CD4-positive, alpha-beta T cell (primary cell): ENCODE data around the gene CNOT6L. TPM values are rescaled to one million over a fixed set of nuclear protein-coding genes. Genes with fewer than 3 reads are reported as not detected.

ENCODE experiments used
- ATAC-seq: fragments of 200-7000 bp; cut with Tn5 transposase; one replicate; pipeline ENCODE4 v1.10.0; 2022; ENCODE audit warnings: mild to moderate bottlenecking; ENCODE audit not compliant: poor library complexity
- CTCF ChIA-PET: fragments of 350-600 bp; sonication (Branson Sonifier 250); formaldehyde crosslinking; loops from one replicate; lab custom pipeline; 2021; ENCODE audit warnings: antibody characterized with exemption, inconsistent platforms; lab: Charles Lee
- POLR2A ChIA-PET: fragments of 350-600 bp; sonication (Branson Sonifier 250); formaldehyde crosslinking; loops from one replicate; lab custom pipeline; 2021; ENCODE audit warnings: antibody characterized with exemption, inconsistent platforms; lab: Charles Lee
- DNase-seq, 14 experiments: peaks; one replicate each; pipeline ENCODE4 v3.0.0-alpha.2; 2013 to 2020; ENCODE audit warnings: mixed read lengths in 2 of 14
- H3K27ac ChIP-seq, 2 donors: one replicate each; pipeline versions ENCODE4 v1.5.1 to v1.7.0; 2013; ENCODE audit warnings: low read length in 2 of 2, low read depth in 1 of 2, mild to moderate bottlenecking in 1 of 2
- H3K27me3 ChIP-seq, 2 experiments: 1 replicate in 1 of 2; 2 replicates in 1 of 2; pipeline versions ENCODE4 v1.6.1 to v1.7.0; 2013; ENCODE audit warnings: low read length in 2 of 2, control low read depth in 1 of 2, mild to moderate bottlenecking in 1 of 2, moderate library complexity in 1 of 2; ENCODE audit not compliant: insufficient read depth in 2 of 2, control insufficient read depth in 1 of 2
- H3K36me3 ChIP-seq: one replicate; pipeline ENCODE4 v1.6.1; 2013; ENCODE audit warnings: low read length, control low read depth; ENCODE audit not compliant: insufficient read depth
- H3K4me1 ChIP-seq: one replicate; pipeline ENCODE4 v1.6.1; 2013; ENCODE audit warnings: low read length, control low read depth; ENCODE audit not compliant: insufficient read depth
- H3K4me3 ChIP-seq: one replicate; pipeline ENCODE4 v1.5.1; 2013; ENCODE audit warnings: mild to moderate bottlenecking, low read length, moderate library complexity
- H3K9me3 ChIP-seq, 2 experiments: 1 replicate in 1 of 2; 2 replicates in 1 of 2; pipeline versions ENCODE4 v1.6.1 to v1.7.0; 2013; ENCODE audit warnings: low read length in 2 of 2, mild to moderate bottlenecking in 2 of 2, control low read depth in 1 of 2, moderate library complexity in 1 of 2; ENCODE audit not compliant: control insufficient read depth in 1 of 2, insufficient read depth in 1 of 2
- H3K27ac Mint-ChIP-seq: one replicate; pipeline ENCODE4 v1.8.0; 2020; ENCODE audit warnings: mixed read lengths
- H3K27me3 Mint-ChIP-seq: one replicate; pipeline ENCODE4 v1.8.0; 2021; ENCODE audit warnings: mixed read lengths
- H3K36me3 Mint-ChIP-seq: one replicate; pipeline ENCODE4 v1.8.0; 2021; ENCODE audit warnings: low read depth, mixed read lengths
- H3K4me1 Mint-ChIP-seq: one replicate; pipeline ENCODE4 v1.8.0; 2021; ENCODE audit warnings: low read depth, mixed read lengths
- H3K4me3 Mint-ChIP-seq: one replicate; pipeline ENCODE4 v1.8.0; 2020; ENCODE audit warnings: mild to moderate bottlenecking, mixed read lengths
- H3K9me3 Mint-ChIP-seq: one replicate; pipeline ENCODE4 v1.8.0; 2020; ENCODE audit warnings: mixed read lengths
- intact Hi-C, 2 experiments: fragments of 100-400 bp; cut with DNase I in 1 of 2; cut with micrococcal nuclease in 1 of 2; formaldehyde crosslinking; loops; one replicate each; pipeline versions ENCODE4 v1.15.1 to v1.9.0; 2023 to 2025; cut with DNase I, micrococcal nuclease
- total RNA-seq, 174 experiments: library from RNA in 2 of 174; stranded (reverse) in 2 of 174; gene quantifications; one replicate each; pipeline ENCODE4 v1.2.3 and lab custom pipeline; 2021 to 2026
- TF ChIP-seq, protein P1 (sequence below): fragments of 200-600 bp; IDR thresholded peaks from one replicate; pipeline ENCODE4 v1.8.0; 2022; ENCODE audit warnings: antibody characterized with exemption, mild to moderate bottlenecking

CNOT6L gene
- total RNA-seq, 2 experiments from 2014 or later: 216 to 234 TPM

DNA sequence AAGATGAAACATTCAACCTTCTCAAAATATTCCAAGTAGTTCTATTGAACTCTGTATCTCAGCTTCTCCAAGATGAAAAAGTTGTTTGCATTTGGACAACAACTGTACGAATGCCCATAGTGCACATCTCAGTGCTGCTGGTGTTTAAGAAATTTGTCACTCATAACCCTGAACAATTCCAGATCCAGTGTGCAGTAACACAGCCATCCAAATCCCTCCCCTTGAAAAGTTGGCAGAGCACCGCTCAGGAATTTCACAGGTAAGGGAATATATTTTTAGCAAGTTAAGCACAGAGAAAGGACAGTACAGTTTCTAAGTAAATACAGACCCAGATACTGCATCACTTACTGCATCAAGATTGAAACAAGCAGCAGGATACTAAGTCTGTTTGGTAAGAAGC lies 104.7 kb downstream of the CNOT6L start:
- no peaks in the 10 kb centered on the region for H3K27me3 Mint-ChIP-seq
- Histone ChIP-seq H3K9me3 (no peaks in the 10 kb centered on the region), H3K4me1 (no peaks in the 10 kb centered on the region), H3K4me3 (no peak overlapping the region), H3K27me3 (no peaks in the 10 kb centered on the region), H3K36me3 (peaks cover 35% of the 10 kb centered on the region), H3K27ac (no peak overlapping the region)
- H3K4me3 Mint-ChIP-seq: no peak overlapping the region
- H3K4me1 Mint-ChIP-seq: peaks cover 10% of the 10 kb centered on the region
- H3K27ac Mint-ChIP-seq: peak overlapping the region; percentile 6
- H3K9me3 Mint-ChIP-seq: no peaks in the 10 kb centered on the region
- DNase-seq: no peak
- ChIA-PET CTCF (interaction anchor here (1.5 kb wide), 1 partner anchor 9 kb away, joined by 3 read pairs; no protein-coding TSS in a partner anchor), POLR2A (no interaction called here)
- TF ChIP-seq, protein P1, sequence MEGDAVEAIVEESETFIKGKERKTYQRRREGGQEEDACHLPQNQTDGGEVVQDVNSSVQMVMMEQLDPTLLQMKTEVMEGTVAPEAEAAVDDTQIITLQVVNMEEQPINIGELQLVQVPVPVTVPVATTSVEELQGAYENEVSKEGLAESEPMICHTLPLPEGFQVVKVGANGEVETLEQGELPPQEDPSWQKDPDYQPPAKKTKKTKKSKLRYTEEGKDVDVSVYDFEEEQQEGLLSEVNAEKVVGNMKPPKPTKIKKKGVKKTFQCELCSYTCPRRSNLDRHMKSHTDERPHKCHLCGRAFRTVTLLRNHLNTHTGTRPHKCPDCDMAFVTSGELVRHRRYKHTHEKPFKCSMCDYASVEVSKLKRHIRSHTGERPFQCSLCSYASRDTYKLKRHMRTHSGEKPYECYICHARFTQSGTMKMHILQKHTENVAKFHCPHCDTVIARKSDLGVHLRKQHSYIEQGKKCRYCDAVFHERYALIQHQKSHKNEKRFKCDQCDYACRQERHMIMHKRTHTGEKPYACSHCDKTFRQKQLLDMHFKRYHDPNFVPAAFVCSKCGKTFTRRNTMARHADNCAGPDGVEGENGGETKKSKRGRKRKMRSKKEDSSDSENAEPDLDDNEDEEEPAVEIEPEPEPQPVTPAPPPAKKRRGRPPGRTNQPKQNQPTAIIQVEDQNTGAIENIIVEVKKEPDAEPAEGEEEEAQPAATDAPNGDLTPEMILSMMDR: no peak
- ATAC-seq: no peak
- intact Hi-C loops: no loop called here
- H3K36me3 Mint-ChIP-seq: peaks cover 50% of the 10 kb centered on the region

DNA sequence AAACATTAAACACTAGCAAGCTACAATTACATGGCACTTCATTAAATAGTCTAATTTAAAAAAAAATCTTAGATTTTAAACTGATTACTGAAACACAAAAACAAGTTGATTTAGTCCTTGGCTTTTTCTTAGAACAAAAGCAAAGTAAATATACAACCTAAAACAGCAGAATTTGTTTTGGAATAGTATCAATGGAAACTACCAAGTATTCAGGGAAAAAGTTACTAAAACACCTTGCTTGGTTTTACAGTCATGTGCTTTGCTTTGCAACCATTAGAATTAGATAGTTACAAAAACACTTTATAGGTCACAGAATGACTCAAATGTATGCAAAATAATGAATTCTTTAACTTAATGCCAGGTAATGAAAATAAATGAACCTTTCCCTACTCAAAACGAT lies 105.3 kb downstream of the CNOT6L start:
- no peaks in the 10 kb centered on the region for H3K27me3 ChIP-seq
- Mint-ChIP-seq H3K36me3 (peaks cover 44% of the 10 kb centered on the region), H3K9me3 (no peaks in the 10 kb centered on the region), H3K27me3 (no peaks in the 10 kb centered on the region), H3K4me3 (no peak overlapping the region), H3K27ac (peak overlapping the region; percentile 6), H3K4me1 (peaks cover 10% of the 10 kb centered on the region)
- no peaks in the 10 kb centered on the region for H3K4me1 ChIP-seq
- no peaks in the 10 kb centered on the region for H3K9me3 ChIP-seq
- no peak overlapping the region for H3K4me3 ChIP-seq
- DNase-seq: no peak
- CTCF ChIA-PET: interaction anchor here (1.3 kb wide), 1 partner anchor 148 kb away, joined by 4 read pairs; the partner anchor contains the start of gene MRPL1
- no peak for ATAC-seq
- POLR2A ChIA-PET: no interaction called here
- TF ChIP-seq, protein P1: no peak
- H3K36me3 ChIP-seq: peaks cover 31% of the 10 kb centered on the region
- H3K27ac ChIP-seq: no peak overlapping the region
- intact Hi-C loops: no loop called here

DNA sequence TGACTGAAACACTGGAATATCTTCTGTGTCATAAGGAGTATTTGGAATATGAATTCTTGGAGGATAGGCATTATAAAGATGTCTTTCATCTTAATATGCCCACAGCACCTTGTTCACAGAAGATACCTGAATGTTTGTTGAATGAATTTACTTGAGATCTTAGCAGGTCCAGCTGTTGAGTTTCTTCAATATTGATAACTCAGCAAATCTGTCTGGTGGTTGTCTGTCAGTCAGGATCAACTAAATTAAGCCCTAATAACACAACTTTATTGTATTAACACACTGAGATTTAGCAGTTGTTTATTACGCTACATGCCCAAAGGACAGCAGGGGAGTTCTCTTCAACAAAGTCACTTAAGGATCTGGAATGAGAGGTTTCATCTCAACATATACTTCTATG lies 106.5 kb downstream of the CNOT6L start:
- intact Hi-C loops: no loop called here
- H3K4me1 ChIP-seq: no peaks in the 10 kb centered on the region
- ChIA-PET POLR2A (no interaction called here), CTCF (no interaction called here)
- no peak overlapping the region for H3K27ac ChIP-seq
- TF ChIP-seq, protein P1: no peak
- ATAC-seq (no peak), DNase-seq (no peak)
- no peak overlapping the region for H3K4me3 ChIP-seq
- Mint-ChIP-seq H3K9me3 (no peaks in the 10 kb centered on the region), H3K27ac (peak overlapping the region; percentile 19), H3K27me3 (no peaks in the 10 kb centered on the region), H3K4me1 (peaks cover 10% of the 10 kb centered on the region), H3K4me3 (no peak overlapping the region), H3K36me3 (peaks cover 43% of the 10 kb centered on the region)
- no peaks in the 10 kb centered on the region for H3K9me3 ChIP-seq
- H3K27me3 ChIP-seq: no peaks in the 10 kb centered on the region
- peaks cover 30% of the 10 kb centered on the region for H3K36me3 ChIP-seq
